Measurements from ENCODE around the gene PPP2R2C.

GRCh38 chr4:6410068-6410467 lies 62.3 kb downstream of the PPP2R2C start:
- TF ChIP-seq CTCF (optimal IDR thresholded peaks at IDR 0.05 in 1 of 3, IDR thresholded peaks at IDR 0.05 in 1 of 3, conservative IDR thresholded peaks at IDR 0.05 in 1 of 3; ENCODE audit: extremely low read depth in 1 of 3, insufficient read depth in 2 of 3, low read length in 3 of 3), result no peak
- TF ChIP-seq EZH2 (IDR thresholded peaks at IDR 0.05; ENCODE audit: low read length), result no peak
